ENCODE data around the gene GREM2.

The GREM2 gene

GRCh38 chr1:240616018-240616417 is 4.1 kb upstream of the GREM2 start:
- TF ChIP-seq POLR2AphosphoS5 (IDR thresholded peaks at IDR 0.05; ENCODE audit: borderline replicate concordance, low read depth, low read length) (no peak), EZH2 (IDR thresholded peaks at IDR 0.05) (no peak), FOXP2 (optimal IDR thresholded peaks at IDR 0.05; ENCODE audit: control extremely low read depth, extremely low read length, insufficient read depth) (no peak)
- DNase-seq (ENCODE audit: low read depth, low spot score), result no peak
- H3K27ac ChIP-seq, result no peak overlapping the region
- no peak overlapping the region for H3K4me3 ChIP-seq
- H3K9me3 ChIP-seq (ENCODE audit: low read depth, low read length), result no peaks in the 10 kb centered on the region
- no peaks in the 10 kb centered on the region for H3K36me3 ChIP-seq (ENCODE audit: insufficient read depth, low read length)
- H3K9ac ChIP-seq (ENCODE audit: insufficient read length), result no peak overlapping the region

GRCh38 chr1:240613356-240614142 is 1.6 kb upstream of the GREM2 start:
- no peak for DNase-seq (ENCODE audit: low read depth, low spot score)
- Histone ChIP-seq H3K27ac (no peak overlapping the region), H3K36me3 (ENCODE audit: insufficient read depth, low read length) (no peaks in the 10 kb centered on the region), H3K9me3 (ENCODE audit: low read depth, low read length) (no peaks in the 10 kb centered on the region), H3K9ac (ENCODE audit: insufficient read length) (no peak overlapping the region), H3K4me3 (no peak overlapping the region)
- TF ChIP-seq FOXP2 (optimal IDR thresholded peaks at IDR 0.05; ENCODE audit: control extremely low read depth, extremely low read length, insufficient read depth) (no peak), POLR2AphosphoS5 (IDR thresholded peaks at IDR 0.05; ENCODE audit: borderline replicate concordance, low read depth, low read length) (no peak), EZH2 (IDR thresholded peaks at IDR 0.05) (no peak)

GRCh38 chr1:240612811-240613210 is 856 bp upstream of the GREM2 start:
- DNase-seq (ENCODE audit: low read depth, low spot score), result no peak
- H3K36me3 ChIP-seq (ENCODE audit: insufficient read depth, low read length), result no peaks in the 10 kb centered on the region
- H3K27ac ChIP-seq, result no peak overlapping the region
- H3K9ac ChIP-seq (ENCODE audit: insufficient read length), result no peak overlapping the region
- no peak overlapping the region for H3K4me3 ChIP-seq
- TF ChIP-seq EZH2 (IDR thresholded peaks at IDR 0.05), result no peak
- TF ChIP-seq FOXP2 (optimal IDR thresholded peaks at IDR 0.05; ENCODE audit: control extremely low read depth, extremely low read length, insufficient read depth), result no peak
- TF ChIP-seq POLR2AphosphoS5 (IDR thresholded peaks at IDR 0.05; ENCODE audit: borderline replicate concordance, low read depth, low read length), result no peak
- no peaks in the 10 kb centered on the region for H3K9me3 ChIP-seq (ENCODE audit: low read depth, low read length)

- H3K36me3 ChIP-seq (ENCODE audit: insufficient read depth, low read length), result no peaks in the 10 kb centered on the region
- H3K9ac ChIP-seq (ENCODE audit: insufficient read length), result no peak overlapping the region
- H3K4me3 ChIP-seq, result no peak overlapping the region
- no peak for DNase-seq (ENCODE audit: low read depth, low spot score)
- no peak for TF ChIP-seq POLR2AphosphoS5 (IDR thresholded peaks at IDR 0.05; ENCODE audit: borderline replicate concordance, low read depth, low read length)
- H3K27ac ChIP-seq, result no peak overlapping the region
- H3K9me3 ChIP-seq (ENCODE audit: low read depth, low read length), result no peaks in the 10 kb centered on the region
Observed at GRCh38 chr1:240611228-240611618, 732 bp downstream of the GREM2 start.

GRCh38 chr1:240610636-240611035 is 1.3 kb downstream of the GREM2 start:
- Histone ChIP-seq H3K9ac (ENCODE audit: insufficient read length) (no peak overlapping the region), H3K4me3 (no peak overlapping the region)

GRCh38 chr1:240609527-240610060 is 2.4 kb downstream of the GREM2 start:
- H3K9ac ChIP-seq (ENCODE audit: insufficient read length), result no peak overlapping the region
- H3K4me3 ChIP-seq, result no peak overlapping the region
- TF ChIP-seq EZH2 (IDR thresholded peaks at IDR 0.05) (no peak), FOXP2 (optimal IDR thresholded peaks at IDR 0.05; ENCODE audit: control extremely low read depth, extremely low read length, insufficient read depth) (no peak), POLR2AphosphoS5 (IDR thresholded peaks at IDR 0.05; ENCODE audit: borderline replicate concordance, low read depth, low read length) (no peak)
- H3K9me3 ChIP-seq (ENCODE audit: low read depth, low read length), result no peaks in the 10 kb centered on the region
- H3K36me3 ChIP-seq (ENCODE audit: insufficient read depth, low read length), result no peaks in the 10 kb centered on the region
- no peak for DNase-seq (ENCODE audit: low read depth, low spot score)
- H3K27ac ChIP-seq, result no peak overlapping the region

More at GRCh38 chr1:240610636-240611035, 1.3 kb downstream of the GREM2 start:
- no peak for DNase-seq (ENCODE audit: low read depth, low spot score)
- H3K9me3 ChIP-seq (ENCODE audit: low read depth, low read length), result no peaks in the 10 kb centered on the region
- TF ChIP-seq POLR2AphosphoS5 (IDR thresholded peaks at IDR 0.05; ENCODE audit: borderline replicate concordance, low read depth, low read length) (no peak), EZH2 (IDR thresholded peaks at IDR 0.05) (no peak), FOXP2 (optimal IDR thresholded peaks at IDR 0.05; ENCODE audit: control extremely low read depth, extremely low read length, insufficient read depth) (no peak)
- H3K36me3 ChIP-seq (ENCODE audit: insufficient read depth, low read length), result no peaks in the 10 kb centered on the region
- H3K27ac ChIP-seq, result no peak overlapping the region

- DNase-seq (ENCODE audit: low read depth, low spot score), result no peak
- Histone ChIP-seq H3K9ac (ENCODE audit: insufficient read length) (no peak overlapping the region), H3K9me3 (ENCODE audit: low read depth, low read length) (no peaks in the 10 kb centered on the region), H3K4me3 (no peak overlapping the region), H3K36me3 (ENCODE audit: insufficient read depth, low read length) (no peaks in the 10 kb centered on the region), H3K27ac (no peak overlapping the region)
- TF ChIP-seq POLR2AphosphoS5 (IDR thresholded peaks at IDR 0.05; ENCODE audit: borderline replicate concordance, low read depth, low read length) (no peak), FOXP2 (optimal IDR thresholded peaks at IDR 0.05; ENCODE audit: control extremely low read depth, extremely low read length, insufficient read depth) (no peak), EZH2 (IDR thresholded peaks at IDR 0.05) (no peak)
Observed at GRCh38 chr1:240608707-240609106, 3.2 kb downstream of the GREM2 start.

GRCh38 chr1:240607006-240607405 is 4.9 kb downstream of the GREM2 start:
- no peak for DNase-seq (ENCODE audit: low read depth, low spot score)
- Histone ChIP-seq H3K9ac (ENCODE audit: insufficient read length) (no peak overlapping the region), H3K4me3 (no peak overlapping the region), H3K9me3 (ENCODE audit: low read depth, low read length) (no peaks in the 10 kb centered on the region), H3K27ac (no peak overlapping the region), H3K36me3 (ENCODE audit: insufficient read depth, low read length) (no peaks in the 10 kb centered on the region)
- TF ChIP-seq FOXP2 (optimal IDR thresholded peaks at IDR 0.05; ENCODE audit: control extremely low read depth, extremely low read length, insufficient read depth) (no peak), POLR2AphosphoS5 (IDR thresholded peaks at IDR 0.05; ENCODE audit: borderline replicate concordance, low read depth, low read length) (no peak), EZH2 (IDR thresholded peaks at IDR 0.05) (no peak)

Measured in SK-N-MC (cell line).